H1 (cell line): Measurements from ENCODE around the gene ZFPL1. TPM values are rescaled to one million over a fixed set of nuclear protein-coding genes. Genes with fewer than 3 reads are reported as not detected.

Experiments used
- PHF8 ChIP-seq: fragments of 200-600 bp; sonication (generic); conservative IDR thresholded peaks from 2 replicates; pipeline ENCODE4 v1.7.1; 2012; ENCODE audit warnings: low read depth, mild to moderate bottlenecking, inconsistent platforms, low read length, moderate library complexity
- SP1 ChIP-seq: IDR thresholded peaks from 2 replicates; pipeline ENCODE4 v1.6.1; 2011; ENCODE audit warnings: low read depth, low read length
- USF2 ChIP-seq: IDR thresholded peaks from 2 replicates; pipeline ENCODE4 v1.6.1; 2011; ENCODE audit warnings: low read length, improper control_type of control experiment
- polyA plus RNA-seq, 7 experiments: library from polyadenylated mRNA; depleted of rRNA in 3 of 7; stranded (reverse) in 5 of 7; unstranded in 2 of 7; fragments of >200 nt in 5 of 7; fragments of 200-250 nt in 2 of 7; gene quantifications; 1 replicate in 5 of 7; 2 replicates in 1 of 7; 4 replicates in 1 of 7; pipeline versions ENCODE4 v1.2.1 to v1.2.3, GENCODE V29; 2011 to 2013; ENCODE audit warnings: missing spikeins in 2 of 7, mixed read lengths in 2 of 7
- total RNA-seq: library from RNA; stranded (reverse); fragmentation: NEBNext Ultra II Directional; extraction: Animal tissue kit (Norgen Biotek cat#: 25700); gene quantifications from 2 replicates; pipeline ENCODE4 v1.2.1, GENCODE V29; 2021

The ZFPL1 gene
- total and polyA plus RNA-seq, 2 of the 8 experiments (the other 6 are each of a cell fraction or from before 2014, with no cell fraction given): 21.5 to 76.8 TPM

DNA sequence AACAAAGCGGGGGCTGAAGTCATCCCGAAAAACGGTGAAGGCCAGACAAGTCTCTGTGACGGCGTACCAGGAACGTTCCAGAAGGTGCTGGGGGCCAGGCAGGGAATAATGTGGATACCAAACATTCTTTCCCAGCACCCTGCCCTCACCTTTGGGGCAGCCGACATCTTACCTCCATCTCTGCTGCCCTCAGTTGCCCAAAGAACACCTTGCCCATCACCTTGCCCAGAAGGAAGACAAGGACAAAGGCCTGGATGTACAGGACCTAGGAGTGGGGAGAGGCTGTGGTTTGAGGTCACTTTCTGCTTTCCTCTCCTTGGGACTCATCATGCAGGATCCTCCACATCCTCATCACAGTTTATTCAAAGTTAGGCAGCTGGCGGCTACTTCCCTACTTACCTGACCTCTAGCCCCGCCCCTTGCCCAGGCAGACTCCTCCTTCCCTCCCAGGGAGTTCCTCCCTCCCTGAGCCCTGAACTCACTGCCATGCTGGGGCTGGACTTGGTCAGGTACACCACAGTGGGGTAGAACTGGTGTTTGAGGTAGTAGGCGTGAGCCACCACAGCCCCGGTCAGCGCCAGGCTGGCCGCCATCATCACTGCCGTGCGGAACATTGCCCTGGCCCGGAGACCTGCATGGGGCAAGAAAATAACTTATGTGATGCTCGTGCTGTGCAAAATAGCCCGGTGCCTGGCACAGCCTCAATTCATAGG lies 49.1 kb downstream of the ZFPL1 start (continued):
- TF ChIP-seq USF2 (no peak), PHF8 (no peak), SP1 (no peak)
- TF ChIP-seq, all 59 proteins: peak for 2
